ENCODE results near the gene SFSWAP.

The SFSWAP gene

DNA sequence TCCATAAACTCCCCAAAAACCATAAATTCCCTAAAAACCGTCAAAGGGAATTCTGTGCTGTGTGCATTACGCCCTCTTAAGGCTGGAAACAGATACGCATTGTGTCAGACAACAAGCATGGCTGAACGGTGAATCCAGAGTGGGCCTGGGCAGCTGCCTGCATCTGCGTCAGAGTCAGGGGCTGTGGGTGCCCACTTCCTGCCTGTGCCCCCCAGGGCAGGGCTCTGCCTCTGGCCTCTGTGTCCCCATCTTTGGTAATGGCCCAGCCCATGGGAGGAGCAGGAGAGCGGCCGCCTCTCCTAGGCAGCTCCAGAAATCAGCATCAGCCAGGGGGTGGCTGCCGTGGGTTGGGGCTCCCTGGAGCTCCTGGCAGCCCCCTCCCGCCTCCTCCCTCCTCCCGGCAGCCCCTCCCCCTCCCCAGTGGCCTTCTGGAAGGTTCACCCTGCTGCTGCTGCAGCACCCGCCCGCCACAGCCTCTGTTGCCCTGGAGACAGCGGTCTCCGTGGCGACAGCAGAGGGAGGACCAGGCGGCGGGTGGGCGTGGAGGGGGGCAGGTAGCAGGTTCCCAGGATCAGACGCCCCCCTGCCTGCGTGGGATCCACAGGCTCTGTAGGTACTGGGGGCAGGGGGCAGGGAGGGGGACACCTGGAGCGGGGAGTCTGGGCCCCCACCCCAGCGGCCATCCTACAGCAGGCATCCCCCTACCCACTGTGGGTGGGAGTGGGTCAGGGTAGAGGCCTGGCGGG is 123.2 kb downstream of the SFSWAP start:
- no peak for DNase-seq (ENCODE audit: extremely low read depth, low read depth)
- TF ChIP-seq CTCF (IDR thresholded peaks at IDR 0.05; ENCODE audit: low read depth, low read length): peak; percentile 40

GRCh38 chr12:131834798-131835615 is 124.1 kb downstream of the SFSWAP start:
- no peak for TF ChIP-seq CTCF (IDR thresholded peaks at IDR 0.05; ENCODE audit: low read depth, low read length)
- DNase-seq (ENCODE audit: extremely low read depth, low read depth): no peak

- no peak for TF ChIP-seq CTCF (IDR thresholded peaks at IDR 0.05; ENCODE audit: low read depth, low read length)
- no peak for DNase-seq (ENCODE audit: extremely low read depth, low read depth)
Observed at GRCh38 chr12:131835616-131836171, 124.8 kb downstream of the SFSWAP start.

DNA sequence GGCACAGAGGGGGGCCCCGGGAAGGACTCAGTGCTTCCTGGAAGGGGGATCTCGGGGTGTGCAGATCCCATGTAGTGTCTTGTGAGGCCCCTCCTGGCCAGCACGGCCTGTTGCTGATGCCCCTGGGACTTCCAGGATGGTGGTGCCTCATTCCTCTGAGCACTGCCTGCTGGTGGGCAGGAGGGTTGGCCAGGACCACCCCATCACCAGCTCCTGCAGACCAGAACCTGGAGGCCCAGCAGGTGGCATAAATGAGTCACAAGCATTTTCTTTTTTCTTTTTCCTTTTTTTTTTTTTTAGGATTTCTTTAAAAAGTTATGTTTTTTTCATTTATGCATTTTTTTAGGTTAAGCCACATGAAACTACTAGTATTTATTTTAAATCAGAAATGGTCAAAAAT is 125.3 kb downstream of the SFSWAP start:
- no peak for DNase-seq (ENCODE audit: extremely low read depth, low read depth)
- TF ChIP-seq CTCF (IDR thresholded peaks at IDR 0.05; ENCODE audit: low read depth, low read length): peak; percentile 39

- no peak for DNase-seq (ENCODE audit: extremely low read depth, low read depth)
- TF ChIP-seq CTCF (IDR thresholded peaks at IDR 0.05; ENCODE audit: low read depth, low read length): no peak
Observed at GRCh38 chr12:131836714-131837397, 126.0 kb downstream of the SFSWAP start.

DNA sequence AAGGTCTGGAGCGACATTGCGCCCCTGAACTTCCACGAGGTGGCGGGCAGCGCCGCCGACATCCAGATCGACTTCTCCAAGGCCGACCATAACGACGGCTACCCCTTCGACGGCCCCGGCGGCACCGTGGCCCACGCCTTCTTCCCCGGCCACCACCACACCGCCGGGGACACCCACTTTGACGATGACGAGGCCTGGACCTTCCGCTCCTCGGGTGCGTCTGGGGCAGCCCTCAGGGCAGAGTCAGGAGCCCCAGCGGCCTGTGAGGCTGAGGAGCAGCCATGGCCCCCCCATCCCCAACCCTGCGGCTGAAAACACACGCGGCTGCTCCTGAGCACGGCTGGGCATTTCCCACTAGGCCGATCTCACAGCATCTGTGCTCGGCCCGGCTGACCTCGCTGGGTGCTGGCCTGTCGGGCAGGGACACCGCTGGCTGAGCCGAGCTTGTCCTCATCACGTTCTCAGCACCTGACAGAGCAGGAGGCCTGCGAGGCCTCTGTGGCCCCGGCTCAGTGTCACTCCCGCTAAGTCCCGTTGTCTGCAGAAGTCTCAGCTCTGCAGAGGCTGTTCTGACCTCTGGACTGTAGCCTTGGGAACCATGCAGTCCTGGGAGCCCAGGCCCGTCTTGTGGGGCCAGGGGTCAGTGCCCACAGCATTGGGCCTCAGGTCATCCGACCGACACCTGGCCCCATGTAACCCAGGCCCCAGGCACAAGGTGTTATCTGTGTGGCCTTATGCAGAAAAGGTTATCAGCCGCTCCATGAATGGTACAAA is 129.9 kb downstream of the SFSWAP start:
- no peak for DNase-seq (ENCODE audit: extremely low read depth, low read depth)
- TF ChIP-seq CTCF (IDR thresholded peaks at IDR 0.05; ENCODE audit: low read depth, low read length): no peak

Data from AG09319 (cell line).